ENCODE measurements around the gene IFNGR2.

- TF ChIP-seq CTCF (optimal IDR thresholded peaks at IDR 0.05 in 1 of 3, IDR thresholded peaks at IDR 0.05 in 1 of 3, conservative IDR thresholded peaks at IDR 0.05 in 1 of 3; ENCODE audit: extremely low read depth in 1 of 3, insufficient read depth in 2 of 3, low read length in 3 of 3) (no peak), EZH2 (IDR thresholded peaks at IDR 0.05; ENCODE audit: low read length) (no peak)
Observed at GRCh38 chr21:33395891-33396331, 7.3 kb upstream of the IFNGR2 start.
